Retinal pigment epithelial cell (primary cell): ENCODE measurements around the gene ZNF683.

Experiments used
- DNase-seq: peaks from one replicate; pipeline ENCODE4 v3.0.0-alpha.2; 2010; ENCODE audit warnings: low read depth
- H3K4me3 ChIP-seq: 2 replicates; pipeline ENCODE4 v1.5.1; 2011; ENCODE audit warnings: mild to moderate bottlenecking, low read length, control low read depth, moderate library complexity
- CTCF ChIP-seq: conservative IDR thresholded peaks from 2 replicates; pipeline ENCODE4 v1.5.1; 2011; ENCODE audit warnings: low read depth, low read length, control low read depth, inconsistent platforms

The ZNF683 gene

DNA sequence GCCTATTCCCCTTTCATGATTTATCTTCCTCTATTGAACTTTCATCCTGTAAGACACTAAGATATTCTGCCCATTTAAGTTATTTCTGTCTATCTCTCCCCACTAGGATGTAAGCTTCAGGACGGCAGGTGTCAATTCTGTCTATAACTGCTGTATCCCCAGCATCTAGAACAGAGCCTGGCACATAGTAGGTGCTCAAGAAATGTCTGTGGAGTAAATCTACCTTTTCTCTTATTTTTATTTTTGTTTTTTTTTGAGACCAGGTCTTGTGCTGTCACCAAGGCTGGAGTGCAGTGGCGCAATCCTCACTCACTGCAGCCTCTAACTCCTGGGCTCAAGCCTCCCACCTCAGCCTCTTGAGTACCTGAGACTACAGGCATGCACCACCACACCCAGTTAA, 49.2 kb downstream of the ZNF683 start:
- TF ChIP-seq CTCF: no peak
- DNase-seq: no peak

GRCh38 chr1:26322042-26322331, 50.6 kb downstream of the ZNF683 start:
- no peak overlapping the region for H3K4me3 ChIP-seq
- no peak for DNase-seq
- no peak for TF ChIP-seq CTCF

More for the DNA sequence above, 49.2 kb downstream of the ZNF683 start:
- H3K4me3 ChIP-seq: no peak overlapping the region

GRCh38 chr1:26321315-26322041, 51.1 kb downstream of the ZNF683 start:
- DNase-seq: peak; percentile 34
- no peak overlapping the region for H3K4me3 ChIP-seq
- peak; percentile 90 for TF ChIP-seq CTCF

DNA sequence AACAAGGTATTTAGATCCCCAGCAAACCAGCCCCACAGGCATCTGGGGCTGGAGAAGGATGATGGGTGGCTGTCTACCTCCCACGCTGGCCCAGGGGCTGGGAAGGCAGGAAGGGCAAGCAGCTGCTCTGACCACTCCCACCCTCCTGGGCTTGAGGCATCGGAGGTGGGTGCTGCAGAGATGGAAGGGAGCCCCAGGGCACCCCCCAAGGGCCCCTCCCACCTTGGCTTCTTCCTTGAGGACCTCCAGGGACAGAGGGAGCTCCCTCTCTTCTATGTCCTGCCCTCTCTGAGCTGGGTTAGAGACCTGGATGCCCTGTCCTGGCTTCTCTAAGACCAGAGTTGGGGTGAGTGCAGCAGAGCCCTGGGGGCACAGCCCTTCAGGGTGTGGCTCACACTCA, 51.7 kb downstream of the ZNF683 start:
- no peak for DNase-seq
- TF ChIP-seq CTCF: no peak
- no peak overlapping the region for H3K4me3 ChIP-seq

- DNase-seq: no peak
- TF ChIP-seq CTCF: no peak
- no peak overlapping the region for H3K4me3 ChIP-seq
These were observed 54.0 kb downstream of the ZNF683 start for GRCh38 chr1:26318338-26319064.

- TF ChIP-seq CTCF: no peak
- no peak for DNase-seq
- no peak within 1 kb of the TSS for H3K4me3 ChIP-seq
These were observed 54.8 kb downstream of the ZNF683 start, which contains the start of gene CD52 for GRCh38 chr1:26317612-26318337. CD52 (plus strand) TSS chr1:26317958; CDS start chr1:26318018, 60 bp downstream.
